ENCODE measurements around the gene PIGL. TPM values are rescaled to one million over a fixed set of nuclear protein-coding genes. Genes with fewer than 3 reads are reported as not detected.

The PIGL gene
- total and polyA plus RNA-seq, 2 experiments from 2014 or later: 32.9 to 47.3 TPM

DNA sequence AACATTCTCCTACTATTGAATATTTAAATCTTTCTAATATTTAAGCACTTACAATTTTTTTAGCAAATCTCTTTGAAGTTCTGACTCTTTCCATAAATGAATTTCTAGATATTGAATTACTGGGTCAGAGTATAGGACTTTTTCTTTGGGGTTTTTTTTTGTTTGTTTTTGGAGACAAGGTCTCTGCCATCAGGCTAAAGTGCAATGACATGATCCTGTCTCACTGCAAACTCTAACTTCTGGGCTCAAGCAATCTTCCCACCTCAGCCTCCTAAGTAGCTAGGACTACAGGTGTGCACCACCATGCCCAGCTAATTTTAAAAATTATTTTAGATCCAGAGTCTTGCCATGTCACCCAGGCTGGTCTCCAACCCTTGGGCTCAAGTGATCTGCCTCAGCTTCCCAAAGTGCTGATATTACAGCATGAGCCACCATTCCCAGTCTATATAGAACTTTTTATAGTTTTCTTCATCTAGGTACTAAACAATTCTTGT, 24.9 kb downstream of the PIGL start:
- Histone ChIP-seq H3K36me3 (ENCODE audit: insufficient read depth) (no peaks in the 10 kb centered on the region), H3K79me2 (replicated peaks; ENCODE audit: insufficient read depth) (0 out of 2 replicates have a peak, but pooled peaks cover 6% of the 10 kb centered on the region), H2AFZ (no peak overlapping the region), H3K4me1 (ENCODE audit: insufficient read depth) (peaks cover 10% of the 10 kb centered on the region), H3K4me2 (no peak overlapping the region), H3K27me3 (ENCODE audit: insufficient read depth) (no peaks in the 10 kb centered on the region), H3K9me2 (ENCODE audit: insufficient read depth) (no peaks in the 10 kb centered on the region), H3F3A (replicated peaks; ENCODE audit: low read depth) (no peaks in the 10 kb centered on the region), H4K20me1 (replicated peaks; ENCODE audit: insufficient read depth) (no peaks in the 10 kb centered on the region), H3K27ac (ENCODE audit: low read depth) (no peak overlapping the region), H3K4me3 (no peak overlapping the region)
- Mint-ChIP-seq H3K4me1 (peaks cover 12% of the 10 kb centered on the region), H3K4me3 (no peak overlapping the region), H3K27ac (no peak overlapping the region; the same call in 1 of the 2 replicates), H3K9me3 (no peaks in the 10 kb centered on the region), H3K36me3 (ENCODE audit: low read depth) (no peaks in the 10 kb centered on the region; the same call in 2 of the 3 replicates), H3K27me3 (ENCODE audit: insufficient read depth, low read depth, poor library complexity) (peaks cover 5% of the 10 kb centered on the region)
- DNase-seq (ENCODE audit: low spot score) (no peak), ATAC-seq (no peak)
- TF ChIP-seq EZH2 (IDR thresholded peaks at IDR 0.05; ENCODE audit: low read depth, unreplicated experiment): no peak
- no peak for TF ChIP-seq JUNB (IDR thresholded peaks at IDR 0.05; ENCODE audit: unreplicated experiment)
- TF ChIP-seq, protein P1, sequence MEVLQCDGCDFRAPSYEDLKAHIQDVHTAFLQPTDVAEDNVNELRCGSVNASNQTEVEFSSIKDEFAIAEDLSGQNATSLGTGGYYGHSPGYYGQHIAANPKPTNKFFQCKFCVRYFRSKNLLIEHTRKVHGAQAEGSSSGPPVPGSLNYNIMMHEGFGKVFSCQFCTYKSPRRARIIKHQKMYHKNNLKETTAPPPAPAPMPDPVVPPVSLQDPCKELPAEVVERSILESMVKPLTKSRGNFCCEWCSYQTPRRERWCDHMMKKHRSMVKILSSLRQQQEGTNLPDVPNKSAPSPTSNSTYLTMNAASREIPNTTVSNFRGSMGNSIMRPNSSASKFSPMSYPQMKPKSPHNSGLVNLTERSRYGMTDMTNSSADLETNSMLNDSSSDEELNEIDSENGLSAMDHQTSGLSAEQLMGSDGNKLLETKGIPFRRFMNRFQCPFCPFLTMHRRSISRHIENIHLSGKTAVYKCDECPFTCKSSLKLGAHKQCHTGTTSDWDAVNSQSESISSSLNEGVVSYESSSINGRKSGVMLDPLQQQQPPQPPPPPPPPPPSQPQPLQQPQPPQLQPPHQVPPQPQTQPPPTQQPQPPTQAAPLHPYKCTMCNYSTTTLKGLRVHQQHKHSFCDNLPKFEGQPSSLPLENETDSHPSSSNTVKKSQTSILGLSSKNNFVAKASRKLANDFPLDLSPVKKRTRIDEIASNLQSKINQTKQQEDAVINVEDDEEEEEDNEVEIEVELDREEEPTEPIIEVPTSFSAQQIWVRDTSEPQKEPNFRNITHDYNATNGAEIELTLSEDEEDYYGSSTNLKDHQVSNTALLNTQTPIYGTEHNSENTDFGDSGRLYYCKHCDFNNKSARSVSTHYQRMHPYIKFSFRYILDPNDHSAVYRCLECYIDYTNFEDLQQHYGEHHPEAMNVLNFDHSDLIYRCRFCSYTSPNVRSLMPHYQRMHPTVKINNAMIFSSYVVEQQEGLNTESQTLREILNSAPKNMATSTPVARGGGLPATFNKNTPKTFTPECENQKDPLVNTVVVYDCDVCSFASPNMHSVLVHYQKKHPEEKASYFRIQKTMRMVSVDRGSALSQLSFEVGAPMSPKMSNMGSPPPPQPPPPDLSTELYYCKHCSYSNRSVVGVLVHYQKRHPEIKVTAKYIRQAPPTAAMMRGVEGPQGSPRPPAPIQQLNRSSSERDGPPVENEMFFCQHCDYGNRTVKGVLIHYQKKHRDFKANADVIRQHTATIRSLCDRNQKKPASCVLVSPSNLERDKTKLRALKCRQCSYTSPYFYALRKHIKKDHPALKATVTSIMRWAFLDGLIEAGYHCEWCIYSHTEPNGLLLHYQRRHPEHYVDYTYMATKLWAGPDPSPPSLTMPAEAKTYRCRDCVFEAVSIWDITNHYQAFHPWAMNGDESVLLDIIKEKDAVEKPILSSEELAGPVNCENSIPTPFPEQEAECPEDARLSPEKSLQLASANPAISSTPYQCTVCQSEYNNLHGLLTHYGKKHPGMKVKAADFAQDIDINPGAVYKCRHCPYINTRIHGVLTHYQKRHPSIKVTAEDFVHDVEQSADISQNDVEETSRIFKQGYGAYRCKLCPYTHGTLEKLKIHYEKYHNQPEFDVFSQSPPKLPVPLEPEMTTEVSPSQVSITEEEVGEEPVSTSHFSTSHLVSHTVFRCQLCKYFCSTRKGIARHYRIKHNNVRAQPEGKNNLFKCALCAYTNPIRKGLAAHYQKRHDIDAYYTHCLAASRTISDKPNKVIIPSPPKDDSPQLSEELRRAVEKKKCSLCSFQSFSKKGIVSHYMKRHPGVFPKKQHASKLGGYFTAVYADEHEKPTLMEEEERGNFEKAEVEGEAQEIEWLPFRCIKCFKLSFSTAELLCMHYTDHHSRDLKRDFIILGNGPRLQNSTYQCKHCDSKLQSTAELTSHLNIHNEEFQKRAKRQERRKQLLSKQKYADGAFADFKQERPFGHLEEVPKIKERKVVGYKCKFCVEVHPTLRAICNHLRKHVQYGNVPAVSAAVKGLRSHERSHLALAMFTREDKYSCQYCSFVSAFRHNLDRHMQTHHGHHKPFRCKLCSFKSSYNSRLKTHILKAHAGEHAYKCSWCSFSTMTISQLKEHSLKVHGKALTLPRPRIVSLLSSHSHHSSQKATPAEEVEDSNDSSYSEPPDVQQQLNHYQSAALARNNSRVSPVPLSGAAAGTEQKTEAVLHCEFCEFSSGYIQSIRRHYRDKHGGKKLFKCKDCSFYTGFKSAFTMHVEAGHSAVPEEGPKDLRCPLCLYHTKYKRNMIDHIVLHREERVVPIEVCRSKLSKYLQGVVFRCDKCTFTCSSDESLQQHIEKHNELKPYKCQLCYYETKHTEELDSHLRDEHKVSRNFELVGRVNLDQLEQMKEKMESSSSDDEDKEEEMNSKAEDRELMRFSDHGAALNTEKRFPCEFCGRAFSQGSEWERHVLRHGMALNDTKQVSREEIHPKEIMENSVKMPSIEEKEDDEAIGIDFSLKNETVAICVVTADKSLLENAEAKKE (CRISPR knock-in tag; IDR thresholded peaks at IDR 0.05): no peak
- no peak for TF ChIP-seq NANOG (IDR thresholded peaks at IDR 0.05; ENCODE audit: borderline replicate concordance)
- no peak for TF ChIP-seq CREB1 (CRISPR knock-in tag; IDR thresholded peaks at IDR 0.05; ENCODE audit: low read depth)
- TF ChIP-seq ZNF331 (CRISPR knock-in tag; IDR thresholded peaks at IDR 0.05; ENCODE audit: low read depth): no peak
- no peak for TF ChIP-seq EZH2phosphoT487 (IDR thresholded peaks at IDR 0.05; ENCODE audit: unreplicated experiment)
- TF ChIP-seq, protein P2, sequence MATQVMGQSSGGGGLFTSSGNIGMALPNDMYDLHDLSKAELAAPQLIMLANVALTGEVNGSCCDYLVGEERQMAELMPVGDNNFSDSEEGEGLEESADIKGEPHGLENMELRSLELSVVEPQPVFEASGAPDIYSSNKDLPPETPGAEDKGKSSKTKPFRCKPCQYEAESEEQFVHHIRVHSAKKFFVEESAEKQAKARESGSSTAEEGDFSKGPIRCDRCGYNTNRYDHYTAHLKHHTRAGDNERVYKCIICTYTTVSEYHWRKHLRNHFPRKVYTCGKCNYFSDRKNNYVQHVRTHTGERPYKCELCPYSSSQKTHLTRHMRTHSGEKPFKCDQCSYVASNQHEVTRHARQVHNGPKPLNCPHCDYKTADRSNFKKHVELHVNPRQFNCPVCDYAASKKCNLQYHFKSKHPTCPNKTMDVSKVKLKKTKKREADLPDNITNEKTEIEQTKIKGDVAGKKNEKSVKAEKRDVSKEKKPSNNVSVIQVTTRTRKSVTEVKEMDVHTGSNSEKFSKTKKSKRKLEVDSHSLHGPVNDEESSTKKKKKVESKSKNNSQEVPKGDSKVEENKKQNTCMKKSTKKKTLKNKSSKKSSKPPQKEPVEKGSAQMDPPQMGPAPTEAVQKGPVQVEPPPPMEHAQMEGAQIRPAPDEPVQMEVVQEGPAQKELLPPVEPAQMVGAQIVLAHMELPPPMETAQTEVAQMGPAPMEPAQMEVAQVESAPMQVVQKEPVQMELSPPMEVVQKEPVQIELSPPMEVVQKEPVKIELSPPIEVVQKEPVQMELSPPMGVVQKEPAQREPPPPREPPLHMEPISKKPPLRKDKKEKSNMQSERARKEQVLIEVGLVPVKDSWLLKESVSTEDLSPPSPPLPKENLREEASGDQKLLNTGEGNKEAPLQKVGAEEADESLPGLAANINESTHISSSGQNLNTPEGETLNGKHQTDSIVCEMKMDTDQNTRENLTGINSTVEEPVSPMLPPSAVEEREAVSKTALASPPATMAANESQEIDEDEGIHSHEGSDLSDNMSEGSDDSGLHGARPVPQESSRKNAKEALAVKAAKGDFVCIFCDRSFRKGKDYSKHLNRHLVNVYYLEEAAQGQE (IDR thresholded peaks at IDR 0.05; ENCODE audit: unreplicated experiment): no peak
- TF ChIP-seq STAT1 (IDR thresholded peaks at IDR 0.05; ENCODE audit: unreplicated experiment): no peak
- TF ChIP-seq POLR2AphosphoS5 (IDR thresholded peaks at IDR 0.05; ENCODE audit: low read depth): no peak
- TF ChIP-seq, protein P3, sequence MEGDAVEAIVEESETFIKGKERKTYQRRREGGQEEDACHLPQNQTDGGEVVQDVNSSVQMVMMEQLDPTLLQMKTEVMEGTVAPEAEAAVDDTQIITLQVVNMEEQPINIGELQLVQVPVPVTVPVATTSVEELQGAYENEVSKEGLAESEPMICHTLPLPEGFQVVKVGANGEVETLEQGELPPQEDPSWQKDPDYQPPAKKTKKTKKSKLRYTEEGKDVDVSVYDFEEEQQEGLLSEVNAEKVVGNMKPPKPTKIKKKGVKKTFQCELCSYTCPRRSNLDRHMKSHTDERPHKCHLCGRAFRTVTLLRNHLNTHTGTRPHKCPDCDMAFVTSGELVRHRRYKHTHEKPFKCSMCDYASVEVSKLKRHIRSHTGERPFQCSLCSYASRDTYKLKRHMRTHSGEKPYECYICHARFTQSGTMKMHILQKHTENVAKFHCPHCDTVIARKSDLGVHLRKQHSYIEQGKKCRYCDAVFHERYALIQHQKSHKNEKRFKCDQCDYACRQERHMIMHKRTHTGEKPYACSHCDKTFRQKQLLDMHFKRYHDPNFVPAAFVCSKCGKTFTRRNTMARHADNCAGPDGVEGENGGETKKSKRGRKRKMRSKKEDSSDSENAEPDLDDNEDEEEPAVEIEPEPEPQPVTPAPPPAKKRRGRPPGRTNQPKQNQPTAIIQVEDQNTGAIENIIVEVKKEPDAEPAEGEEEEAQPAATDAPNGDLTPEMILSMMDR (conservative IDR thresholded peaks at IDR 0.05; ENCODE audit: low read depth in 2 of 2): no peak
- TF ChIP-seq, protein P4, sequence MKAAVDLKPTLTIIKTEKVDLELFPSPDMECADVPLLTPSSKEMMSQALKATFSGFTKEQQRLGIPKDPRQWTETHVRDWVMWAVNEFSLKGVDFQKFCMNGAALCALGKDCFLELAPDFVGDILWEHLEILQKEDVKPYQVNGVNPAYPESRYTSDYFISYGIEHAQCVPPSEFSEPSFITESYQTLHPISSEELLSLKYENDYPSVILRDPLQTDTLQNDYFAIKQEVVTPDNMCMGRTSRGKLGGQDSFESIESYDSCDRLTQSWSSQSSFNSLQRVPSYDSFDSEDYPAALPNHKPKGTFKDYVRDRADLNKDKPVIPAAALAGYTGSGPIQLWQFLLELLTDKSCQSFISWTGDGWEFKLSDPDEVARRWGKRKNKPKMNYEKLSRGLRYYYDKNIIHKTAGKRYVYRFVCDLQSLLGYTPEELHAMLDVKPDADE (IDR thresholded peaks at IDR 0.05): no peak
- TF ChIP-seq ZNF114 (CRISPR knock-in tag; IDR thresholded peaks at IDR 0.05): no peak
